Measurements from ENCODE around the gene UQCR10. TPM values are rescaled to one million over a fixed set of nuclear protein-coding genes. Genes with fewer than 3 reads are reported as not detected.

The UQCR10 gene
- total RNA-seq, result 74.5 and 85.9 TPM in 2 replicates

- peak; percentile 93 to 94 for DNase-seq (ENCODE audit: low read depth in 2 of 2)
Observed at GRCh38 chr22:29767171-29768051, at the start of gene UQCR10. Gene UQCR10, plus strand, starts transcription at chr22:29767369. Its CDS starts 30 bp downstream, at chr22:29767399.

- no peak for DNase-seq (ENCODE audit: low read depth in 2 of 2)
Observed at GRCh38 chr22:29717789-29718188, 49.4 kb upstream of the UQCR10 start.

GRCh38 chr22:29718949-29719898, 47.9 kb upstream of the UQCR10 start:
- DNase-seq (ENCODE audit: low read depth in 2 of 2), result no peak

GRCh38 chr22:29719899-29720645, 47.1 kb upstream of the UQCR10 start, which contains the start of gene CABP7:
Gene CABP7, plus strand, starts transcription at chr22:29720003. Its CDS starts 422 bp downstream, at chr22:29720425.
- peak in 1 of 2 donors; percentile 10 for DNase-seq (ENCODE audit: low read depth in 2 of 2)

- DNase-seq (ENCODE audit: low read depth in 2 of 2), result no peak
Observed at GRCh38 chr22:29720811-29721323, 46.3 kb upstream of the UQCR10 start.

- DNase-seq (ENCODE audit: low read depth in 2 of 2), result no peak
Observed at GRCh38 chr22:29722151-29722550, 45.0 kb upstream of the UQCR10 start.

GRCh38 chr22:29722587-29722986, 44.6 kb upstream of the UQCR10 start:
- DNase-seq (ENCODE audit: low read depth in 2 of 2), result no peak

- DNase-seq (ENCODE audit: low read depth in 2 of 2), result no peak
Observed at GRCh38 chr22:29723766-29724165, 43.4 kb upstream of the UQCR10 start.

GRCh38 chr22:29724843-29725242, 42.3 kb upstream of the UQCR10 start:
- no peak for DNase-seq (ENCODE audit: low read depth in 2 of 2)

- DNase-seq (ENCODE audit: low read depth in 2 of 2), result no peak
Observed at GRCh38 chr22:29726106-29726505, 41.1 kb upstream of the UQCR10 start.

- DNase-seq (ENCODE audit: low read depth in 2 of 2), result no peak
Observed at GRCh38 chr22:29726512-29727130, 40.5 kb upstream of the UQCR10 start.

GRCh38 chr22:29727131-29727523, 40.0 kb upstream of the UQCR10 start:
- DNase-seq (ENCODE audit: low read depth in 2 of 2), result peak; percentile 33 to 60

- no peak for DNase-seq (ENCODE audit: low read depth in 2 of 2)
Observed at GRCh38 chr22:29729161-29729560, 38.0 kb upstream of the UQCR10 start.

GRCh38 chr22:29731058-29731850, 35.9 kb upstream of the UQCR10 start:
- no peak for DNase-seq (ENCODE audit: low read depth in 2 of 2)

GRCh38 chr22:29732883-29733282, 34.3 kb upstream of the UQCR10 start:
- no peak for DNase-seq (ENCODE audit: low read depth in 2 of 2)

- no peak for DNase-seq (ENCODE audit: low read depth in 2 of 2)
Observed at GRCh38 chr22:29733362-29734201, 33.6 kb upstream of the UQCR10 start.

- DNase-seq (ENCODE audit: low read depth in 2 of 2), result no peak
Observed at GRCh38 chr22:29734406-29734805, 32.8 kb upstream of the UQCR10 start.

GRCh38 chr22:29734838-29735237, 32.3 kb upstream of the UQCR10 start:
- no peak for DNase-seq (ENCODE audit: low read depth in 2 of 2)

GRCh38 chr22:29735416-29735815, 31.8 kb upstream of the UQCR10 start:
- DNase-seq (ENCODE audit: low read depth in 2 of 2), result no peak

Measured in lung microvascular endothelial cell (primary cell).